ENCODE data around the gene RWDD3.

The RWDD3 gene

DNA sequence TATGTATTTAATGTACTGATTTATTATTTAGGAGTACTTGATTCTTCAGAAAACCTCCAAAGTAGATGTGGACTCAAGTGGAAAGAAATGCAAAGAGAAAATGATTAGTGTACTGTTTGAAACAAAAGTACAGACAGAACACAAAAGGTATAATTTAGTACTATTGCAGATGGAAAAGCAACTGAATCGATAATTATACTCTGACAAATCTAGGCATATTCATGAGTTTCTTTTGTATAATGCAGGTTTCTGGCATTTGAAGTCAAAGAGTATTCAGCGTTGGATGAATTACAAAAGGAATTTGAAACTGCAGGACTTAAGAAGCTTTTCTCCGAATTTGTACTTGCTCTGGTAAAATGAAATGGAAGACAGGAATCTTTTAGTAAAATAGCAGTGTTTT is 12.5 kb downstream of the RWDD3 start:
- Histone ChIP-seq H3K9me3 (ENCODE audit: control insufficient read depth, insufficient read depth, low read length) (no peaks in the 10 kb centered on the region), H3K36me3 (ENCODE audit: insufficient read depth, low read length) (no peaks in the 10 kb centered on the region), H3K4me1 (ENCODE audit: insufficient read depth, low read length) (no peaks in the 10 kb centered on the region; the same call in 1 of the 2 replicates), H3K9ac (ENCODE audit: low read depth, low read length) (no peak overlapping the region)

DNA sequence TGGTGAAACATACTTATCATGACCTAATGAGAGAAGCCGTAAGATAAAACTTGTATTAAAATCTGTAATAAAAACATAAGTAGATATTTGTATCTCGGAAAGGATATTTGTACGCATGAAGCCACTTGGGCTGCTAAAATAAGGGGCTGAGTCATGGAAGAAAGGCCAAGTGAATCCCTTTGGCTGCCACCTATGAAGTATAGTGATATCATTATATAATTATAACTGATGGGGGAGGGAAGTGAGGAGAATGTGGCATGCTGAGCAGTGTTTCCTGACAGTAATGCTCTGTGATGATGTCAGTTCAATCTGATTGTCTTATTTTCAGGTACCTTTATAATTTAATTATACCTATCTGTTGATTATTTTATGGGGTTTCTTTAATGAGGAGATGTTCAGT is 13.6 kb downstream of the RWDD3 start:
- Histone ChIP-seq H3K9me3 (ENCODE audit: control insufficient read depth, insufficient read depth, low read length) (no peaks in the 10 kb centered on the region), H3K4me1 (ENCODE audit: insufficient read depth, low read length) (no peaks in the 10 kb centered on the region; the same call in 1 of the 2 replicates), H3K36me3 (ENCODE audit: insufficient read depth, low read length) (0 out of 2 replicates have a peak, but pooled peaks cover 3% of the 10 kb centered on the region), H3K9ac (ENCODE audit: low read depth, low read length) (no peak overlapping the region)

- Histone ChIP-seq H3K9ac (ENCODE audit: low read depth, low read length) (no peak overlapping the region), H3K4me1 (ENCODE audit: insufficient read depth, low read length) (no peaks in the 10 kb centered on the region; the same call in 1 of the 2 replicates), H3K9me3 (ENCODE audit: control insufficient read depth, insufficient read depth, low read length) (no peaks in the 10 kb centered on the region), H3K36me3 (ENCODE audit: insufficient read depth, low read length) (0 out of 2 replicates have a peak, but pooled peaks cover 4% of the 10 kb centered on the region)
Measured at GRCh38 chr1:95249916-95250315, 15.9 kb downstream of the RWDD3 start.

- Histone ChIP-seq H3K4me1 (ENCODE audit: insufficient read depth, low read length) (no peaks in the 10 kb centered on the region; the same call in 1 of the 2 replicates), H3K36me3 (ENCODE audit: insufficient read depth, low read length) (0 out of 2 replicates have a peak, but pooled peaks cover 4% of the 10 kb centered on the region), H3K9me3 (ENCODE audit: control insufficient read depth, insufficient read depth, low read length) (no peaks in the 10 kb centered on the region), H3K9ac (ENCODE audit: low read depth, low read length) (no peak overlapping the region)
Measured at GRCh38 chr1:95252422-95252821, 18.4 kb downstream of the RWDD3 start.

DNA sequence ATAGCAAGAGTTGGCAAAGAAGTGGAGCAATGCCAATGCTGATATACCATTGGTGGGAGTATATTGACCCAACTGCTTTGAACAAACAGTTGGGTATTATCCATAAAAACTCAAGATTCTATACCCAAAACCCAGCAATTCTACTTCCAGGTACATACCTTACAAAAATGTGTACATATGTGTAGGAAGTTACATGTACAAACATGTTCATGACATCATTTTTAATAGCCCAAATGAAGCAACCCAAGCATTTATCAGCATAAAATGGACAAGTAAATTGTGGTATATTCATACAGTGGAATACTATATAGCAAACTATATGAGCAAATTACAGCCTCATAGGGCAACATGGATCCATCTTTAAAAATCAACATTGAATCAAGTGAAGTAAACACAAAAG is 20.9 kb downstream of the RWDD3 start:
- Histone ChIP-seq H3K9ac (ENCODE audit: low read depth, low read length) (no peak overlapping the region), H3K4me1 (ENCODE audit: insufficient read depth, low read length) (no peaks in the 10 kb centered on the region), H3K9me3 (ENCODE audit: control insufficient read depth, insufficient read depth, low read length) (no peaks in the 10 kb centered on the region), H3K36me3 (ENCODE audit: insufficient read depth, low read length) (0 out of 2 replicates have a peak, but pooled peaks cover 4% of the 10 kb centered on the region)

DNA sequence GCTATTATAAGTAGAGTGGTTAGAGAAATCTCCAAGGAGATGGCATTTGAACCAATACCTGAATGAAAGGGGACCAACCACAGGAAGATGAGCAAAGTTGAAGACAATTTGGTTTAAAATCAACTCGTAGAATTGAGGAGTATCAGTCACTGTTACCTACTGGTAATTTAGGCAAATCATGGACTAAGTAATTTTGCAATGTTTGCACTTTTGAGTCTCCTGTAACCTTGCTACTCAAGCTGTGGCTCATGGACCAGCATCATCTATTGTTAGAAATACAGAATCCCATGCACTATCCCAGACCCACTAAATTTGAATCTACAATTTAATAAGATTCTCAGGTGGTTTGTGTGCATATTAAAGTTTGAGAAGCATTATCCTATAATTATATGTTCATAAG is 21.8 kb downstream of the RWDD3 start:
- Histone ChIP-seq H3K9me3 (ENCODE audit: control insufficient read depth, insufficient read depth, low read length) (no peaks in the 10 kb centered on the region), H3K4me1 (ENCODE audit: insufficient read depth, low read length) (no peaks in the 10 kb centered on the region), H3K36me3 (ENCODE audit: insufficient read depth, low read length) (0 out of 2 replicates have a peak, but pooled peaks cover 4% of the 10 kb centered on the region), H3K9ac (ENCODE audit: low read depth, low read length) (no peak overlapping the region)

DNA sequence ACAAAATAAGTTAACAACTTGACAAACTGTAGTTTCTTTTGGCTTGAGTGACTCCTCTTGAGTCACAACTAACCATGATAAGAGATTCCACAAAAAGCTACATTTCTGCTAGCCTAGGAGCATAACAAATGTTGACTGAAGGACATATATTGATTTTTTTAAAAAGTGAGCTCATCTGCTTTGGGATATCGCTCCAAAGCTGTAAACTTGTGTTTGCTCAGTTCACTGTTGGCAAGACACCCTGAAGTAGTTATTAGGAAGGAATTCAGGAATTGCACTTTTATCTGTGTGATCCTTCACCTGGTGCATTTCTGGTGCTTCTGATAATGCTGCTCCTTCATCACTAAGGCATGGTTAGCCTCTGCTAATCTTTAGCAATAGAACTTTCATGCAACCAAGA is 23.7 kb downstream of the RWDD3 start:
- H3K9me3 ChIP-seq (ENCODE audit: control insufficient read depth, insufficient read depth, low read length): no peaks in the 10 kb centered on the region
- H3K36me3 ChIP-seq (ENCODE audit: insufficient read depth, low read length): no peaks in the 10 kb centered on the region
- no peak overlapping the region for H3K9ac ChIP-seq (ENCODE audit: low read depth, low read length)
- no peaks in the 10 kb centered on the region for H3K4me1 ChIP-seq (ENCODE audit: insufficient read depth, low read length)

- Histone ChIP-seq H3K36me3 (ENCODE audit: insufficient read depth, low read length) (no peaks in the 10 kb centered on the region), H3K4me1 (ENCODE audit: insufficient read depth, low read length) (no peaks in the 10 kb centered on the region), H3K9ac (ENCODE audit: low read depth, low read length) (no peak overlapping the region), H3K9me3 (ENCODE audit: control insufficient read depth, insufficient read depth, low read length) (no peaks in the 10 kb centered on the region)
Measured at GRCh38 chr1:95259245-95259644, 25.2 kb downstream of the RWDD3 start.

- Histone ChIP-seq H3K9ac (ENCODE audit: low read depth, low read length) (no peak overlapping the region), H3K9me3 (ENCODE audit: control insufficient read depth, insufficient read depth, low read length) (no peaks in the 10 kb centered on the region), H3K36me3 (ENCODE audit: insufficient read depth, low read length) (no peaks in the 10 kb centered on the region), H3K4me1 (ENCODE audit: insufficient read depth, low read length) (no peaks in the 10 kb centered on the region)
Measured at GRCh38 chr1:95262913-95263312, 28.9 kb downstream of the RWDD3 start.

DNA sequence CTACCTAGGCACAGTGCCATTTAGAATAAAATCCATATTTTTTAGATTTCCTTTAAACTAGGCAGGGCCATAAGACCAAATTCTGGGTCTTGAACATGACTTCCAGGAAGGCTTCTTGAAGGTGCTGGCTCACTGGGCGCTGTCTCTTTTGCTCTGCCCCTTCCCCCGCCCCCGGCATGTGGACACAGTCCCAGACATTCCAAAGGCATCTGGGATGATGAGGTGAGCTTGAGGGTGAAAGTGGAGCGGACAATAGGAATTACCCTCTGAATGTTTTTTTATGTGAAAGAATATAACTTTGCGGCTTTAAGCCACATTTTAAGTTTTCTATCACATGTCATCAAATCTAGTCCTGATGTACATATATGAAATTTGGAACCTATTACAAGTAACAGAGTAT is 29.4 kb downstream of the RWDD3 start:
- Histone ChIP-seq H3K9me3 (ENCODE audit: control insufficient read depth, insufficient read depth, low read length) (no peaks in the 10 kb centered on the region), H3K9ac (ENCODE audit: low read depth, low read length) (no peak overlapping the region), H3K36me3 (ENCODE audit: insufficient read depth, low read length) (no peaks in the 10 kb centered on the region), H3K4me1 (ENCODE audit: insufficient read depth, low read length) (no peaks in the 10 kb centered on the region)

DNA sequence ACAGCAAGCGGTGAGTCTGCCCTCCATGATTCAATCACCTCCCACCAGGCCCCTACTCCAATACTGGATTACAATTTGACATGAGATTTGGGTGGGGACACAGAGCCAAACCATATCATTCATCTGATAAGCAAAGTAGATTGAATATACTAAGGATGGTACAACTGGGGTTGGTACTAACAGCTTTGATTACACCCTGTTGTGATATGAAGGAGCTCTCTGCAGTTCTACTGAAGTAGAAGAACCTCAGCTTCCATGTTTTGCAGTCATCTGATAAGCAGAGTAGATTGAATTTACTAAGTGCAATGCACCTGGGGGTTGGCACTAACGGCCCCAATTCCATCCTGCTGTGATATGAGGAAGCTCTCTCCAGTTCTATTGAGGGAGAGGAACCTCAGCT is 31.1 kb downstream of the RWDD3 start:
- no peak overlapping the region for H3K9ac ChIP-seq (ENCODE audit: low read depth, low read length)
- H3K36me3 ChIP-seq (ENCODE audit: insufficient read depth, low read length): no peaks in the 10 kb centered on the region
- no peaks in the 10 kb centered on the region for H3K9me3 ChIP-seq (ENCODE audit: control insufficient read depth, insufficient read depth, low read length)

DNA sequence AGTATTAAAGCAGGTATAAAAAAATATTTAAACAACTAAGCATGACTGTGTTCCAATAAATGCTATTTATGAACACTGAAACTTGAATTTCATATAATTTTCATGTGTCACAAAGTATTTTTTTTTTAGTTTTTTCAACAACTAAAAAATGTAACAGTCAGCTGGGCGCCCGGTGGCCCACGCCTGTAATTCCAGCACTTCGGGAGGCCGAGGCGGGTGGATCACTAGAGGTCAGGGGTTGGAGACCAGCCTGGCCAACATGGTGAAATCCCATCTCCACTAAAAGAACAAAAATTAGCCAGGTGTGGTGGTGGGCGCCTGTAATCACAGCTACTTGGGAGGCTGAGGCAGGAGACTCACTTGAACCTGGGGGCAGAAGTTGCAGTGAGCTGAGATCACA is 42.4 kb downstream of the RWDD3 start:
- H3K9me3 ChIP-seq (ENCODE audit: control insufficient read depth, insufficient read depth, low read length): no peaks in the 10 kb centered on the region
- H3K36me3 ChIP-seq (ENCODE audit: insufficient read depth, low read length): no peaks in the 10 kb centered on the region
- no peak overlapping the region for H3K9ac ChIP-seq (ENCODE audit: low read depth, low read length)
- no peaks in the 10 kb centered on the region for H3K4me1 ChIP-seq (ENCODE audit: insufficient read depth, low read length)

More for the DNA sequence above, 31.1 kb downstream of the RWDD3 start:
- no peaks in the 10 kb centered on the region for H3K4me1 ChIP-seq (ENCODE audit: insufficient read depth, low read length)

GRCh38 chr1:95278173-95279006 is 44.4 kb downstream of the RWDD3 start:
- Histone ChIP-seq H3K9me3 (ENCODE audit: control insufficient read depth, insufficient read depth, low read length) (no peaks in the 10 kb centered on the region), H3K9ac (ENCODE audit: low read depth, low read length) (no peak overlapping the region), H3K4me1 (ENCODE audit: insufficient read depth, low read length) (peaks cover 3% of the 10 kb centered on the region; the same call in 1 of the 2 replicates), H3K36me3 (ENCODE audit: insufficient read depth, low read length) (no peaks in the 10 kb centered on the region)

DNA sequence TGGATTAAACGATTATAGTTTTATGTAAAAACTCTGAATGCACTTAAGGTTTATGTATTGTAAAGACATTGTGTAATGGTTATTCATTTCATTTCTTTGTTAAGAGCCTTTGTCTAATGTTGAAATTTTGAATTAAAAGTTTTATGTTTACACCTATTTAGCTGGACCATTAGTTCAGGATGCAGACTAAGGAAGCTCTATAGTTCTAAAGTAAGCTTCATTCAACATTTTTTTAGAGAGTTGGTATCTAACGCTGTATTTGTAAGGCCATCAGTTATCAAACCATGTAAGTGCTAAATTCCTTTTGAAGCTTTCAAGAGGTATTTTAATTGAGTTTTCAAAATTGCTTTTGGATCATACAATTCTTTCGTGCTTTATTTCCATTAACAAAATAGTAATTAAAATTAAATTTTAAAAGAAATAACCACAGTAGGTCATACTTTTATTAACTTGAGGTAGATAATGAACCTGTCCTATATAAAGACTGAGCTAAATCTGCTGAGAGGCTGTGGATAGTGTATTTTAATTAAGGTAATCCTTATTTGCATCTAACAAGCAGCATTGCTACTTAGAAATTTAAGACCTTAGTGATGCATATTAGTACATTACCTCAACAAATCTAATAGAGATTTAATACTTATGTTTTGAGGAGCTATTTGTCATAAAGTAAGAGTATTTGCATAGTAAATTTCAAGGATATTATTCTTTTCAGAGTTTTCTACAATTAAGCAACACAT is 47.9 kb downstream of the RWDD3 start:
- Histone ChIP-seq H3K4me1 (ENCODE audit: insufficient read depth, low read length) (peaks cover 3% of the 10 kb centered on the region; the same call in 1 of the 2 replicates), H3K9ac (ENCODE audit: low read depth, low read length) (no peak overlapping the region), H3K9me3 (ENCODE audit: control insufficient read depth, insufficient read depth, low read length) (no peaks in the 10 kb centered on the region), H3K36me3 (ENCODE audit: insufficient read depth, low read length) (no peaks in the 10 kb centered on the region)

DNA sequence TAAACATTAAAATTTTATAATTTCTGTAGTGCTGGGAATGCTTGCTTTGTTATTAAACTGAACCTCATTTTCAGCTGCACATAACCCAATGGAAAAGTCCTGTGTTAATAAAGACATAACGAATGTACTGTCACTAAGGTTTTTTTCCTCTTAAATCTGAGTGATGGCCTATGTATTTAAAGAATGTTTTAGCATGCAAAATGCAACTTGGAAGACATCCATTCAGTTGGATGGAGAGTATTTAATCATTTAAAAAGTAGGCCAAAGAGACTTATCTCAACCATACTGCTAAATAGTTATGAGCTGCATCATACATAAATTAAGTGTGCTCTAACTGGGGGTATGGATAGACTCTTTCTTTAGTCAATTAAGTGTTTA is 48.5 kb downstream of the RWDD3 start:
- peaks cover 3% of the 10 kb centered on the region; the same call in 1 of the 2 replicates for H3K4me1 ChIP-seq (ENCODE audit: insufficient read depth, low read length)
- H3K36me3 ChIP-seq (ENCODE audit: insufficient read depth, low read length): no peaks in the 10 kb centered on the region
- no peaks in the 10 kb centered on the region for H3K9me3 ChIP-seq (ENCODE audit: control insufficient read depth, insufficient read depth, low read length)
- no peak overlapping the region for H3K9ac ChIP-seq (ENCODE audit: low read depth, low read length)
